Heart right ventricle (tissue), 16 donors: ENCODE results near the gene KRTAP19-7. TPM values are rescaled to one million over a fixed set of nuclear protein-coding genes. Genes with fewer than 3 reads are reported as not detected.

Source experiments
- ATAC-seq, 8 donors: fragments of 200-7000 bp; cut with Tn5 transposase; one replicate each; pipeline ENCODE4 v1.9.1; 2020; ENCODE audit warnings: mild to moderate bottlenecking in 8 of 8, moderate library complexity in 8 of 8, moderate number of reproducible peaks in 1 of 8
- DNase-seq, 2 donors: peaks; one replicate each; pipeline ENCODE4 v3.0.0-alpha.2; 2020
- H3K27ac ChIP-seq, 10 donors: fragments of 200-600 bp; sonication (generic) in 2 of 10; one replicate each; pipeline versions ENCODE4 v1.5.0 to v1.8.0; 2020 to 2022; ENCODE audit warnings: mild to moderate bottlenecking in 3 of 10
- H3K27me3 ChIP-seq, 7 donors: fragments of 200-600 bp; one replicate each; pipeline ENCODE4 v1.8.0; 2021 to 2022; ENCODE audit warnings: mild to moderate bottlenecking in 2 of 7
- H3K36me3 ChIP-seq, 9 donors: fragments of 200-600 bp; sonication (generic) in 1 of 9; one replicate each; pipeline versions ENCODE4 v1.5.0 to v1.8.0; 2020 to 2022; ENCODE audit warnings: mild to moderate bottlenecking in 2 of 9
- H3K4me1 ChIP-seq, 9 donors: fragments of 200-600 bp; sonication (generic) in 1 of 9; one replicate each; pipeline versions ENCODE4 v1.5.0 to v1.8.0; 2020 to 2022; ENCODE audit warnings: mild to moderate bottlenecking in 4 of 9
- H3K4me3 ChIP-seq, 10 donors: fragments of 200-600 bp; sonication (generic) in 2 of 10; one replicate each; pipeline versions ENCODE4 v1.5.0 to v1.8.0; 2020 to 2022; ENCODE audit warnings: mild to moderate bottlenecking in 7 of 10, moderate library complexity in 2 of 10
- H3K9me3 ChIP-seq, 11 donors: fragments of 200-600 bp in 10 of 11; sonication (generic) in 2 of 11; one replicate each; pipeline versions ENCODE4 v1.5.0 to v1.8.0; 2013 to 2022; ENCODE audit warnings: mild to moderate bottlenecking in 2 of 11, control low read depth in 1 of 11, moderate library complexity in 1 of 11
- WGBS, 2 donors: extraction: QIAGEN DNeasy Blood & Tissue Kit; methylation state at CpG; one replicate each; pipeline ENCODE4 v1.1.7; 2013; ENCODE audit warnings: inconsistent platforms in 1 of 2; 5-methylcytosine and 5-hydroxymethylcytosine counted together
- intact Hi-C, 10 donors: fragments of 100-400 bp; cut with DNase I; formaldehyde crosslinking; loops; one replicate each; pipeline versions ENCODE4 v1.11.1 to v1.14.2; 2022
- polyA plus RNA-seq, 2 donors: library from polyadenylated mRNA; stranded (reverse); fragments of 200-250 nt; gene quantifications; one replicate each; pipeline ENCODE4 v1.2.3, GENCODE V29; 2013
- total RNA-seq, 10 donors: library from RNA; stranded (reverse); fragmentation: NEBNext Ultra II Directional in 3 of 10; extraction: Animal tissue kit (Norgen Biotek cat#: 25700) in 3 of 10; gene quantifications; one replicate each; pipeline versions ENCODE4 v1.2.1 to v1.2.4, GENCODE V29; 2021 to 2023
- TF ChIP-seq, protein P1 (sequence below), 9 donors: fragments of 200-600 bp; sonication (generic) in 2 of 9; IDR thresholded peaks; one replicate each; pipeline versions ENCODE4 v1.5.0 to v1.8.0; 2021 to 2022; ENCODE audit warnings: antibody characterized with exemption in 9 of 9, mild to moderate bottlenecking in 5 of 9, moderate library complexity in 1 of 9
- donor health status: Arrhythmogenic right ventricular cardiomyopathy.
- donor health status: ischemic (EF 13 %, LVEDD 7.1; RV severe dilation, severe dysfunction).
- donor health status: healthy with polysubstance abuse.
- donor health status: DM: no; HTN: yes; CAD: no.
- donor health status: DM: no; HTN: no; CAD: no.
- donor health status: ischemic (EF 25% LVEDD 6.9; RV normal size, moderate dysfunction).
- donor health status: ischemic (EF 25% LVEDD 5.7; RV mildly dilated, moderate dysfunction).
- donor health status: healthy.
- donor health status: DM: yes; HTN: yes; CAD: no.
- donor health status: Ischemic cardiomyopathy.
- donor health status: ischemic (EF 35%, LVEDD 5.7; RV mildly dilated, moderate dysfunction).
- donor health status: nonischemic (EF 11% LVEDD 7.7; RV severe dilation, severe dysfunction).
- donor health status: DM: yes; HTN: yes; CAD: no.
- donor health status: PGD.
- donor health status: ischemic (EF 29% LVEDD 5.4; RV normal size, mild dysfunction).
- donor health status: nonischemic (EF 23%, LVEDD 6.1; RV moderate dilation, normal function).

KRTAP19-7 gene
- total and polyA plus RNA-seq, 12 donors = not detected

- no peaks in the 10 kb centered on the region for H3K36me3 ChIP-seq
- TF ChIP-seq, protein P1, sequence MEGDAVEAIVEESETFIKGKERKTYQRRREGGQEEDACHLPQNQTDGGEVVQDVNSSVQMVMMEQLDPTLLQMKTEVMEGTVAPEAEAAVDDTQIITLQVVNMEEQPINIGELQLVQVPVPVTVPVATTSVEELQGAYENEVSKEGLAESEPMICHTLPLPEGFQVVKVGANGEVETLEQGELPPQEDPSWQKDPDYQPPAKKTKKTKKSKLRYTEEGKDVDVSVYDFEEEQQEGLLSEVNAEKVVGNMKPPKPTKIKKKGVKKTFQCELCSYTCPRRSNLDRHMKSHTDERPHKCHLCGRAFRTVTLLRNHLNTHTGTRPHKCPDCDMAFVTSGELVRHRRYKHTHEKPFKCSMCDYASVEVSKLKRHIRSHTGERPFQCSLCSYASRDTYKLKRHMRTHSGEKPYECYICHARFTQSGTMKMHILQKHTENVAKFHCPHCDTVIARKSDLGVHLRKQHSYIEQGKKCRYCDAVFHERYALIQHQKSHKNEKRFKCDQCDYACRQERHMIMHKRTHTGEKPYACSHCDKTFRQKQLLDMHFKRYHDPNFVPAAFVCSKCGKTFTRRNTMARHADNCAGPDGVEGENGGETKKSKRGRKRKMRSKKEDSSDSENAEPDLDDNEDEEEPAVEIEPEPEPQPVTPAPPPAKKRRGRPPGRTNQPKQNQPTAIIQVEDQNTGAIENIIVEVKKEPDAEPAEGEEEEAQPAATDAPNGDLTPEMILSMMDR (IDR thresholded peaks at IDR 0.05) = no peak
- ATAC-seq = no peak
- no peak within 1 kb of the TSS for H3K4me3 ChIP-seq
- intact Hi-C loops = no loop called here
- H3K4me1 ChIP-seq = no peaks in the 10 kb centered on the region
- 91% methylated on average over 4 of the region's 4 CpGs for WGBS, 2 donors
- no peaks in the 10 kb centered on the region for H3K9me3 ChIP-seq
- no peak for DNase-seq
- no peaks in the 10 kb centered on the region for H3K27me3 ChIP-seq
- no peak within 1 kb of the TSS for H3K27ac ChIP-seq
Measured at GRCh38 chr21:30592140-30592539, 31.0 kb upstream of the KRTAP19-7 start, which contains the start of gene KRTAP6-3. Gene KRTAP6-3 (plus strand): TSS chr21:30592440. CDS start chr21:30592446, 6 bp downstream.

DNA sequence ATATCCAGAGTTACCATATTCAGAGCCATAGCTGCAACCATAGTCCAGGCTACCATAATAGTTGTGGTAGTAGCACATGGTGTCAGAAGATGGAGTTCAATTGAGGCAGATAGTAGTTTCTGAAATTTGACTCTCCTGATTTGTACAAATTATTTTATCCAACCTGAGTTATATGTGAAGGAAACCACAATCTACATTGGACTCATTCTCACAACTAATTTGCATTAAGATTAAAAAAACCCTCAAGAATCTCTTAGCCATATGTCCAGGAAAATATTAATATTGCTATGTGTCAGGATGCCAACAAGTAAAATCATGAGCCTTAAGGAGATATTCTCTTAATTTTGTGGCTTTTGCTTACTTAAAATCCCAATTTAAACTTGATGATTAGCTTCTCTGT, 29.2 kb upstream of the KRTAP19-7 start, which contains the start of gene KRTAP22-2:
TSS of gene KRTAP22-2 (minus strand) at position 101 of the 400 bp plus-strand sequence.
- no peaks in the 10 kb centered on the region for H3K36me3 ChIP-seq
- H3K27ac ChIP-seq = no peak within 1 kb of the TSS
- H3K4me3 ChIP-seq = no peak within 1 kb of the TSS
- DNase-seq (no peak), ATAC-seq (no peak)
- no peaks in the 10 kb centered on the region for H3K27me3 ChIP-seq
- intact Hi-C loops = no loop called here
- TF ChIP-seq, protein P1 (IDR thresholded peaks at IDR 0.05) = no peak
- H3K4me1 ChIP-seq = no peaks in the 10 kb centered on the region
- no peaks in the 10 kb centered on the region for H3K9me3 ChIP-seq

DNA sequence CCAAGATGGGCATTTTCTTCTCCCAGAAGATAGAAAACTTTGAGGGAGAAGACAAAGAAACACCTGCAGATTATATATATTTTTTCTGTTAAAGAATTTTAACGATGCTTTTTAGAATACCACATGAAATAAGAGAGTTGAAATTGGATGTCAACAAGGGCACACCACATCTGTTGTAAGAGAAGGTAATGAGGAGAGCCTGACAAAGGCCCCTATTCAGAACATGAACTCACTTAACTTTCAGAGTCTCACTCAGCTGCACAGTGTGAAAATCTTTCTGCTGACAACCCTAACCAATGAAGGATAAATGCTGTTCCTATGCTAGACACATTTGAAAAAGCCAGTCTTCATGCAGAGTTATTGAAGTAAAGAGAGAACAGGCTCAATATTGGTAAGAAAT, 21.8 kb upstream of the KRTAP19-7 start:
- no peak for ATAC-seq
- intact Hi-C loops = no loop called here
- 64 to 65% methylated on average over 1 of the region's 1 CpG for WGBS, 2 donors

GRCh38 chr21:30580132-30580531, 19.0 kb upstream of the KRTAP19-7 start:
- Histone ChIP-seq H3K27ac (no peak overlapping the region), H3K9me3 (no peaks in the 10 kb centered on the region), H3K4me1 (no peaks in the 10 kb centered on the region), H3K4me3 (no peak overlapping the region), H3K36me3 (no peaks in the 10 kb centered on the region), H3K27me3 (no peaks in the 10 kb centered on the region)
- DNase-seq (no peak), ATAC-seq (no peak)
- TF ChIP-seq, protein P1 (IDR thresholded peaks at IDR 0.05) = no peak
- WGBS, 2 donors = 50 to 55% methylated on average over 3 of the region's 3 CpGs
- intact Hi-C loops = no loop called here

More for the DNA sequence above, 21.8 kb upstream of the KRTAP19-7 start:
- Histone ChIP-seq H3K9me3 (no peaks in the 10 kb centered on the region), H3K27me3 (no peaks in the 10 kb centered on the region), H3K4me1 (no peaks in the 10 kb centered on the region), H3K27ac (no peak overlapping the region), H3K36me3 (no peaks in the 10 kb centered on the region), H3K4me3 (no peak overlapping the region)
- DNase-seq = no peak
- TF ChIP-seq, protein P1 (IDR thresholded peaks at IDR 0.05) = no peak
